UCSD-AML1 (cell line): ENCODE measurements around the gene COL4A2.

Experiments used
- DNase-seq: peaks from one replicate; lab custom pipeline; 2025; ENCODE audit not compliant: unreplicated experiment; lab: John Stamatoyannopoulos, UW

COL4A2 gene

GRCh38 chr13:110353339-110353977 is 46.4 kb downstream of the COL4A2 start:
- no peak for DNase-seq

DNA sequence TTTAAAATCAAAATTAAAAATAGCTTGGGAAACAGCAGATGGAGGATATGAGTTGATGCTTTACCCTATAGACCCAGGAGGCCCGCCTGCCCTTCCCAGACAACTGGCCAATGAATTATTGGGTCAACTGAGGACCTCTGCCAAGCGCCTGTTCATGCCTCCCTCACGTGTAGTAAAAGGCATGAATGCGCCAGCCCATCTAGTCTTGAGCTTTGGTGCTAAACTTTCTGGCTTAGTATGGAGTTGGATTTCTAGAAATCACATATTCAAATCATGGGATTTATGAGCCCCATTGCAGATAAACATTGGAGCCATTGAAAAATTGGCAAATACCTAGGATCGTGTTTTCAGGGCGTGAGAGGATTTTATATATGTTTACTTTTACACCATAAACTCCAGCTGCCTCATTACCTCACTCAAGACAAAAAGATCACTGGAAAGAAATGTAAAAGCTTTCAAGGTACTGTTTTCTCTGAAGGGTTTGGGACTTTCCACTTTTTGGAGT is 47.1 kb downstream of the COL4A2 start:
- DNase-seq: no peak

GRCh38 chr13:110354715-110355473 is 47.8 kb downstream of the COL4A2 start:
- no peak for DNase-seq

GRCh38 chr13:110356362-110356761 is 49.3 kb downstream of the COL4A2 start:
- DNase-seq: no peak

GRCh38 chr13:110358381-110358780 is 51.3 kb downstream of the COL4A2 start:
- no peak for DNase-seq

DNA sequence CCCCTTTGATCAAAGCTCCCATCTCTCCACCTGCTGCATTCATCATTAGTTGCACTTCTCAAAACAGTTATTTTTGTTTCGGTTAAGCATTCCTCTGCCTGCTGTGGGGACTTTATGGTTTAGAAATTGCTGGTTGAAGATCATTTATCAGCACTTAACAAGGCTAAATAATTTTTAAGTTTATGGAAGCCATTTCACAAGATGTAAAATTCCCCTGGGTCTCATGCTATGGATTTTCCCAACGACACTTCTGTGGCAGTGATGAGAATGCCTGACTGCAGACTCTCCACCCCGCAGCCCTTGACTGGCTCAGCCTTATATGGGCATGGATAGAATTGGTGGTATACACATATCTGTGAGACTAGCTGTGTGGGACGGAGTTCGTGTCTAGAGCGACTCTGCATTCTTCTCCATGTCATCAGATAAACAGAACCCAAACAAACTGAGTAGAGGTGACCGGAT is 52.8 kb downstream of the COL4A2 start:
- DNase-seq: no peak

GRCh38 chr13:110360598-110360997 is 53.5 kb downstream of the COL4A2 start:
- DNase-seq: no peak

- no peak for DNase-seq
These were observed 54.4 kb downstream of the COL4A2 start for GRCh38 chr13:110361365-110361911.

DNA sequence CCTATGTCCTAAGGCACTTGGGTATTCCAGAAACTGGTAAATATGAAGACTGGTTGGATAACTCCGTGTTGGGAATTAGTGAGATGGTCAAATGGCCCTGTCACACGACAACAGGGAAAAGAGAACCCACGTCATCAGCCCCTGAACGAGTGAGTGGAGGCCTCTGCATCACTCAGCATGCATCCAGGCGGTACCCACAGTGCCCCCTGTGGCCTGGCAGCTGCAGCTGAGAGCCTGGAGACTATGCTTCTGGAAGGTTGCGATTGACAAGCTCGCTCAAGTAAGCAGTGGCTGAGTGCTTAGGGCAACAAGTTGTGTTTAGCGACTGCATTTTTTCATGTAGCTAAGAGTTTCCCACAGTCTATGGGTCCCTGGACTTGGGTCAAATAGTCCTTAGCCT is 55.9 kb downstream of the COL4A2 start:
- no peak for DNase-seq

DNA sequence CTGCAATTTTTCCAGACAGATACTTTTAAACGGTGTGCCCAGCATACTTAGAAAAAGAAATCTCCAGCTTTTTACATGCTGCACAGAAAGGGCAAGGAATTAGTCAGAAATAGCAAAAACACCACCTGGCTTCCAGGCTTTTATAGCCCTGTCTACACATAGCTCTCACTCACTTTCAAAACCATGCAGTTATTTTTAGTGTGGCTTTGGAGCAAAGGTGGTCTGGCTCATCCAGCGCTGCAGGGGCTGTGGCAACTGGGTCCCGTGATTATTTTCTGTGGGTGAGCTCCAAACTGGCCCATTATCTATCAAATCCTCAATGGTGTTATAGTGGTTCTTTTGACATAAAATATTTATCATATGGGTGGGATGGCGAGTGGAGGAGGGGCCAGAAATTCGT is 57.0 kb downstream of the COL4A2 start:
- no peak for DNase-seq

GRCh38 chr13:110365876-110366275 is 58.8 kb downstream of the COL4A2 start:
- no peak for DNase-seq

- no peak for DNase-seq
These were observed 59.6 kb downstream of the COL4A2 start for GRCh38 chr13:110366733-110367132.

GRCh38 chr13:110367620-110368019 is 60.5 kb downstream of the COL4A2 start:
- DNase-seq: no peak

DNA sequence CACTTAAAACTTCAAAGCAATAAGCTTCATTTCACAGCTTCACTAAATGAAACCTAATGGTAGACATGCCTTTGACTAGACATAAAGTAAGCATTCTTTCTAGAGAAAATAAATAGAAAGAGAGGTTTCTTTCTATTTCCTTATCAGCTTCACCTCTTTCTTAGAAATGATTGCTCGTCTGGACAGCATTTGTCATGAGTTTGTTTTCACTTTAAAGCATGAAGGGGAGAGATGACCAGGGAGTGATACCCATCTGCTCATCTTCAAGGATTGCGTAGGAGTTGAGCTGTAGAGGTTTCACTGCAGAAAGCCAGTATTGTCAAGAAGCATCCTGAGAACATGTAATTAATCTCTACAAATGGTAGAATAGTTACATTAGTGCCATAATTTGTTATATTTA is 61.3 kb downstream of the COL4A2 start:
- DNase-seq: no peak

DNA sequence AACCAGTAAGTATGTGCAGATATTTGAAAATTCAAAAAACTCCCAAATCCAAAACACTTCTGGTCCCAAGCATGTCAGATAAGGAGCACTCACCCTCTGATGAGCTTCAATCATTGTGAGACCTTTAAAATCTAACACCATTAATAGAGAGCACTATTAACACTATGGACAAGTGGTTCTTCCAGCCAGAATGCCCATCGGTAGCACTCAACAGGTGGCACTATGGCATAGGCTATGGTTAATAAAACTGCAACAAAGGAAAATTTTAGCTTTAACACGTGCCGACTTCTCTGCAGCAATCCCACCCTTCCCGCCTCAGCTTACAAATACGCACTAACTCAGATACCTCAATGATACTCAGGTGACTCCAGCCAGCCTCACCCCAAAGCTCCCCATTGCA is 62.3 kb downstream of the COL4A2 start:
- DNase-seq: no peak

DNA sequence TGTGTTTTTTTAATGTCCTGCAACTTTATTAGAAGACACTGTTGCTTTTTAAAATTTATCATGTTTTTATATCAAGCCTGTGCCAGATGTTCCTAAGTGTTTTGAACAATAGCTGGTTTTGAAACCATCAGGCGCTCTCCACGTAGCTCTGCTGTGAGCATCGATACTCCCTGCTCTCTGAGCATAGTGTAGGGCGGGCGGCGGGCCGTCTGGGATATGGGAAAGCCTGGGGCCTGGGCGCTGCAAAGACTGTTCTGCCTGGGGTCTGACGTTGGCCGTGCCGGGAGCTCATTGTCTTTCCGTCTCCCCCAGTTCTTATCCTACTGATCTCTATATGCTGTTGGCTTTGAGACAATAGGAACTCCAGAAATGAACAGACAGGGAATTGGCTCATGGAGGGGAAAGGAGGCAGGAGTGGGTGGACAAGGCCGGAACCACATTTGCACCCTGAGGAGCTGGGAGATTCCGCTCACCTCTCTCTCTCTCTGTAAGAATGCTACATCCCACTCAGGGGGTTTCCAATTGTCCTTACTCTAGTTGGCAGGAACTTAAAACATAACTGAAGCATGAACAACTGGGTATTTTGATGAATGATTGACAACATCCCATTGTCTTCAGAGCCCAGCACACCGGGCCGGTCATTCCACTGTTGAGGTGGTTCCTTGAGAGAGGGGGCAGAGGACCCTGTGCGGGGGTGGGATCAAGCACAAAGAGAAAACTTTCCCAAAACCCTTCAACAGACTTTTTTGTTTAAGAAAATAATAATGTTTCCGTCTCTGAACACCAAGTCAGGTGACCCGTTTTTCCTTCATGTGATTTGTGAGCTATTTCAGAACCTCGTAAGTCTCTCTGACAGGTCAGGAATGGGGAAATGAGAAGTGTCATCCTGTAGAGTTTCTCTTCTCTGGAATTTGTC is 64.7 kb downstream of the COL4A2 start:
- DNase-seq: no peak

DNA sequence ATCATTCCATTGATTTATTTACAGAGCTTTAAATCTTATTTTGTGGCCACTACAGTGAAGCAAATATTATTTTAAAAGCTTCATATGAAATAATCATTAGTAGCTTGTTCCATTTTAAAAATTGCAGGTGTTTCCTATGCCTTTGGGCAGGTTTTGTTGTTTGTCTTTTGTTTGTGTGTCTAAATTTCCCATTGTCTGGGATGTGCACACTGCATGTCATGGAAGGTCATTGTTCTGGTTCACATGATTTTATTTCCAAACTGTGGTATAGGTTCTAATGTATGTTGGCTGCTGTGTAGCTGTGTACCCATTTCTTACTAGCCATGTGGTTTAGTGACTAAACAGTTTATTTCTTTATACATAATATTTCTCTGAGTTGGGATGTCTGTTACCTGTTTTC is 65.6 kb downstream of the COL4A2 start:
- DNase-seq: no peak

DNA sequence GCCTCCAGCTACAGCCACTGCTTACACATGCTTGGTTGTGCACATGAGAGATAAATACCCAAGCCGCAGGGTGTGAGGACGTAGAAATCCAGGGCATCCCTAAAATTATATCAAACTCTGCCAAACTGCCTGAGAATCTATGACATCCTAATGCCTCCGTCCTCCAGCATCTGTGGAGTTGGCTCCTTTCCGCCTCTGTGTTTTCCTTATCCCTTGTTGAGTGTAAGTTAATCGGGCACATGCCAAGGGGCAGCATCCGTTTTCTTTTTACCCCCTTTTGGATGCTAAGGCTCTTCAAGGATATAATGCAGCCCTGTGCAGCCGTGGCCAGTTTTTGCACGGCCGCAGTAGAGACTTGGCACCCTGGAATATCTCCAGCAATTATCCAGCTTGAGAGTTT is 66.5 kb downstream of the COL4A2 start:
- DNase-seq: no peak

- no peak for DNase-seq
These were observed 67.6 kb downstream of the COL4A2 start for GRCh38 chr13:110374431-110375370.

DNA sequence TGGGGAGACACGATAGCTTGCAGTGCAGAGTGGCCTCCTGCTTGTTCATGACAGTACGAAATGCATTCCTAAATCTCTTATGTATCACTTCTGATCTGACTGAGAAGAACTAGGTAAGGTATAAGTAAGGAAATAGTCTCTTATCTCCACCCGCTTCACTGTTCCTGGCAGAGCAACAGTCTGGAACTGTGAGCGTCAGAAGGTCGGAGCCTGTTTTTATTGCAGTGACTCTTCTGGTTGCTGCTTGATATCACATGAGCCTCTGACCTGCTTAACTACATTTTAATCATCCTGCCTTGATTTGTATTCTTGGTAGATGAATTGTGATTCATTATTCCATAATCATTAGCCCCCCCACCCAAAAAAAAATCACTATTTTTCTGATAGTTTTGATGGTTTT is 69.0 kb downstream of the COL4A2 start:
- no peak for DNase-seq
